Measurements from ENCODE around the gene YY1.
"Not testable (repeated sequence)": the region's sequence is repeated elsewhere in the genome, so short reads cannot be mapped to it uniquely, and the experiment has no call there.

Gene YY1

GRCh38 chr14:100243020-100243419 lies 4.1 kb downstream of the YY1 start:
- DNase-seq, result no peak

- DNase-seq, result peak in 1 of 14 donors; percentile 64
Observed at GRCh38 chr14:100246809-100247428, 8.0 kb downstream of the YY1 start.

- no peak for DNase-seq
Observed at GRCh38 chr14:100250732-100251465, 12.0 kb downstream of the YY1 start.

GRCh38 chr14:100252684-100253083 lies 13.7 kb downstream of the YY1 start:
- no peak for DNase-seq

- no peak for DNase-seq
Observed at GRCh38 chr14:100256339-100256895, 17.5 kb downstream of the YY1 start.

- DNase-seq, result no peak
Observed at GRCh38 chr14:100261621-100262020, 22.7 kb downstream of the YY1 start.

GRCh38 chr14:100262545-100262944 lies 23.6 kb downstream of the YY1 start:
- DNase-seq, result no peak

- DNase-seq, result no peak
Observed at GRCh38 chr14:100263141-100263540, 24.2 kb downstream of the YY1 start.

GRCh38 chr14:100267990-100268389 lies 29.0 kb downstream of the YY1 start:
- DNase-seq, result no peak

GRCh38 chr14:100268591-100269207 lies 29.8 kb downstream of the YY1 start:
- no peak for DNase-seq

- DNase-seq, result no peak
Observed at GRCh38 chr14:100271247-100271939, 32.4 kb downstream of the YY1 start.

- no peak for DNase-seq
Observed at GRCh38 chr14:100274250-100274649, 35.3 kb downstream of the YY1 start.

- DNase-seq, result no peak
Observed at GRCh38 chr14:100275214-100275613, 36.3 kb downstream of the YY1 start.

- peak in 1 of 14 donors; percentile 20 for DNase-seq
Observed at GRCh38 chr14:100278702-100279101, 39.8 kb downstream of the YY1 start.

GRCh38 chr14:100279133-100279532 lies 40.2 kb downstream of the YY1 start:
- no peak for DNase-seq

GRCh38 chr14:100279563-100279962 lies 40.6 kb downstream of the YY1 start:
- DNase-seq, result no peak

GRCh38 chr14:100281286-100282082 lies 42.5 kb downstream of the YY1 start:
- DNase-seq, result no peak

- DNase-seq, result no peak
Observed at GRCh38 chr14:100282083-100282350, 43.1 kb downstream of the YY1 start.

GRCh38 chr14:100282766-100283419 lies 43.9 kb downstream of the YY1 start:
- DNase-seq, result no peak

- DNase-seq, result not testable (repeated sequence)
Observed at GRCh38 chr14:100283436-100283835, 44.5 kb downstream of the YY1 start.

- no peak for DNase-seq
Observed at GRCh38 chr14:100283984-100284881, 45.3 kb downstream of the YY1 start.

Measured in C1 segment of cervical spinal cord (tissue), 14 donors.